Measurements from ENCODE around the gene EVX2.

EVX2 gene

GRCh38 chr2:176066645-176067588 lies 16.8 kb downstream of the EVX2 start:
- no peak for DNase-seq (ENCODE audit: low read depth)
- no peak overlapping the region for H3K4me3 ChIP-seq (ENCODE audit: control insufficient read depth, low read depth, low read length)
- TF ChIP-seq CTCF (conservative IDR thresholded peaks at IDR 0.05; ENCODE audit: control insufficient read depth, insufficient read depth, low read depth, low read length), result no peak

GRCh38 chr2:176063958-176064357 lies 19.8 kb downstream of the EVX2 start:
- H3K4me3 ChIP-seq (ENCODE audit: control insufficient read depth, low read depth, low read length), result no peak overlapping the region
- no peak for TF ChIP-seq CTCF (conservative IDR thresholded peaks at IDR 0.05; ENCODE audit: control insufficient read depth, insufficient read depth, low read depth, low read length)
- DNase-seq (ENCODE audit: low read depth), result no peak

GRCh38 chr2:176056406-176056805 lies 27.4 kb downstream of the EVX2 start:
- DNase-seq (ENCODE audit: low read depth), result peak; percentile 15
- no peak for TF ChIP-seq CTCF (conservative IDR thresholded peaks at IDR 0.05; ENCODE audit: control insufficient read depth, insufficient read depth, low read depth, low read length)
- H3K4me3 ChIP-seq (ENCODE audit: control insufficient read depth, low read depth, low read length), result no peak overlapping the region

GRCh38 chr2:176039375-176039774 lies 44.4 kb downstream of the EVX2 start:
- TF ChIP-seq CTCF (conservative IDR thresholded peaks at IDR 0.05; ENCODE audit: control insufficient read depth, insufficient read depth, low read depth, low read length), result no peak
- DNase-seq (ENCODE audit: low read depth), result no peak
- H3K4me3 ChIP-seq (ENCODE audit: control insufficient read depth, low read depth, low read length), result no peak overlapping the region

GRCh38 chr2:176038694-176039093 lies 45.1 kb downstream of the EVX2 start:
- no peak for TF ChIP-seq CTCF (conservative IDR thresholded peaks at IDR 0.05; ENCODE audit: control insufficient read depth, insufficient read depth, low read depth, low read length)
- H3K4me3 ChIP-seq (ENCODE audit: control insufficient read depth, low read depth, low read length), result no peak overlapping the region
- no peak for DNase-seq (ENCODE audit: low read depth)

- no peak overlapping the region for H3K4me3 ChIP-seq (ENCODE audit: control insufficient read depth, low read depth, low read length)
- no peak for TF ChIP-seq CTCF (conservative IDR thresholded peaks at IDR 0.05; ENCODE audit: control insufficient read depth, insufficient read depth, low read depth, low read length)
- DNase-seq (ENCODE audit: low read depth), result no peak
Measured at GRCh38 chr2:176035013-176035691, 48.6 kb downstream of the EVX2 start.

All from fibroblast of mammary gland (primary cell).